Right renal cortex interstitium (tissue), 3 donors: ENCODE data around the gene CCDC183. TPM values are rescaled to one million over a fixed set of nuclear protein-coding genes. Genes with fewer than 3 reads are reported as not detected.
A peak's percentile ranks its signal among the peaks of the same experiment; 100 is the strongest.
"Not testable (repeated sequence)": the region's sequence is repeated elsewhere in the genome, so short reads cannot be mapped to it uniquely, and the experiment has no call there.

Source experiments
- DNase-seq, 3 donors: peaks; one replicate each; pipeline ENCODE4 v3.0.0-alpha.2; 2013; ENCODE audit warnings: low read depth in 3 of 3, low spot score in 2 of 3
- polyA plus RNA-seq, 3 donors: library from polyadenylated mRNA; unstranded; fragments of 120-200 nt; gene quantifications; one replicate each; pipeline ENCODE4 v1.2.1, GENCODE V29; 2013; ENCODE audit not compliant: insufficient read length in 3 of 3

The CCDC183 gene
- polyA plus RNA-seq, 3 donors, result 2.5 to 3.4 (median 2.9) TPM

GRCh38 chr9:136784249-136784996 is 11.7 kb upstream of the CCDC183 start:
- no peak for DNase-seq

GRCh38 chr9:136784997-136785361 is 11.2 kb upstream of the CCDC183 start:
- DNase-seq, result no peak

GRCh38 chr9:136785565-136786355 is 10.4 kb upstream of the CCDC183 start:
- DNase-seq, result not testable (repeated sequence)

DNA sequence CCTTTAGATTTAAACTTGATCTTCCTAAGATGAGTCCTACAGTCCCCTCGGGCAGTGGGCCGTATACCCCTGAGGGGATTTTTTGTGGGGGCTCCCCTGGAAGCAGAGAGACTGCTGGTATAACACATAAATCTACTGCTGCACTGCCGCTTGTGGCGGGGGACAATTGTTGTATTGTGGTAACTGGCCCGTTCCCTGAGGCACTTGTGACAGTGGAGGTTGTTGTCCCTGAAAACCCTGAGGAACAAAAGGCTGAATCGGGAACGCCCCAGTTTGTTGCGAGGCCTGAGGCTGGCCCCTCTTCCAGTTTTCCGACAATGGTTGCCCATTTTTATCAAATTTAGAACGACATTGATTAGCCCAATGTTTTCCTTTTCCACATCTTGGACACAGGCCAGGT is 9.7 kb upstream of the CCDC183 start:
- no peak for DNase-seq

- not testable (repeated sequence) for DNase-seq
Observed at GRCh38 chr9:136786983-136787382, 9.2 kb upstream of the CCDC183 start.

- no peak for DNase-seq
Observed at GRCh38 chr9:136787690-136788400, 8.3 kb upstream of the CCDC183 start.

DNA sequence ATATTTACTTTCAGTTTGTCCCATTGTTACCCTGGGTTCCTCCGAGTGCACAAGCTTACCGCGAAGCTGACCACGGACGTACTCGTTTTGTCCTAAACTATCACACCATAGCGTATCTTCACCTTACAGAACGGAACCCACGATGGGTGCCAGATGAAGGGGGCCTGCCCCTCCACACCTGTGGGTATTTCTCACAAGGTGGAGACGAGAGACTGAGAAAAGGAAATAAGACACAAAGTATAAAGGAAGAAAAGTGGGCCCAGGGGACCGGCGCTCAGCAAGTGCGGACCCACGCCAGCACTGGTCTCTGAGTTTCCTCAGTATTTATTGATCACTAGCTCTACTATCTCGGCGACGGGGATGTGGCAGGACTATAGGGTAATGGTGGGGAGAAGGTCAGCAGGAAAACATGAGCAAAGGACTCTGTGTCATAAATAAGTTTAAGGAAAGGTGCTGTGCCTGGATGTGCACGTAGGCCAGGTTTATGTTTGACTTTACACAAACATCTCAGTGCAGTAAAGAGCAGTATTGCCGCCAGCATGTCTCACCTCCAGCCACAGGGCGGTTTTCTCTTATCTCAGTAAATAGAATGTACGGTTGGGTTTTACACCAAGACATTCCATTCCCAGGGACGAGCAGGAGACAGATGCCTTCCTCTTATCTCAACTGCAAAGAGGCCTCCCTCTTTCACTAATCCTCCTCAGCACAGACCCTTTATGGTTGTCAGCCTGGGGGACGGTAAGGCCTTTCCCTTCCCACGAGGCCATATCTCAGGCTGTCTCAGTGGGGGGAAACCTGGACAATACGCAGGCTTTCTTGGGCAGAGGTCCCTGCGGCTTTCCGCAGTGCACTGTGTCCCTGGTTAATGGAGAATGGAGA is 7.3 kb upstream of the CCDC183 start:
- not testable (repeated sequence) for DNase-seq

DNA sequence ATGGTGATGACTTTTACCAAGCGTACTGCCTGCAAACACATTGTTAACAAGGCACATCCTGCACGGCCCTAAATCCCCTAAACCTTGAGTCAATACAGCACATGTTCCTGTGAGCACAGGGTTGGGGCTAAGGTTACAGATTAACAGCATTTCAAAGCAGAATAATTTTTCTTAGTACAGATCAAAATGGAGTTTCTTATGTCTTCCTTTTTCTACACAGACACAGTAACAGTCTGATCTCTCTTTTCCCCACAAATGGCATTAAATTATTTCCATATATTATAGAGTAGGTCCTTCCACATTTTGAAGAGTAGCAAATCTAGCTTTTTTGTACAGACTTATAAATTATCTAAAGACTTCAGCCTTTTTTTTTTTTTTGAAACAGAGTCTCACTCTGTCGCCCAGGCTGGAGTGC is 6.6 kb upstream of the CCDC183 start:
- no peak for DNase-seq

- peak; percentile 94 to 98 (median 97) for DNase-seq
Observed at GRCh38 chr9:136790640-136791515, 5.3 kb upstream of the CCDC183 start, which contains the start of gene TMEM141. TMEM141 (plus strand) TSS chr9:136791344; CDS start chr9:136791371, 27 bp downstream.

GRCh38 chr9:136791516-136792276 is 4.4 kb upstream of the CCDC183 start:
- no peak for DNase-seq

DNA sequence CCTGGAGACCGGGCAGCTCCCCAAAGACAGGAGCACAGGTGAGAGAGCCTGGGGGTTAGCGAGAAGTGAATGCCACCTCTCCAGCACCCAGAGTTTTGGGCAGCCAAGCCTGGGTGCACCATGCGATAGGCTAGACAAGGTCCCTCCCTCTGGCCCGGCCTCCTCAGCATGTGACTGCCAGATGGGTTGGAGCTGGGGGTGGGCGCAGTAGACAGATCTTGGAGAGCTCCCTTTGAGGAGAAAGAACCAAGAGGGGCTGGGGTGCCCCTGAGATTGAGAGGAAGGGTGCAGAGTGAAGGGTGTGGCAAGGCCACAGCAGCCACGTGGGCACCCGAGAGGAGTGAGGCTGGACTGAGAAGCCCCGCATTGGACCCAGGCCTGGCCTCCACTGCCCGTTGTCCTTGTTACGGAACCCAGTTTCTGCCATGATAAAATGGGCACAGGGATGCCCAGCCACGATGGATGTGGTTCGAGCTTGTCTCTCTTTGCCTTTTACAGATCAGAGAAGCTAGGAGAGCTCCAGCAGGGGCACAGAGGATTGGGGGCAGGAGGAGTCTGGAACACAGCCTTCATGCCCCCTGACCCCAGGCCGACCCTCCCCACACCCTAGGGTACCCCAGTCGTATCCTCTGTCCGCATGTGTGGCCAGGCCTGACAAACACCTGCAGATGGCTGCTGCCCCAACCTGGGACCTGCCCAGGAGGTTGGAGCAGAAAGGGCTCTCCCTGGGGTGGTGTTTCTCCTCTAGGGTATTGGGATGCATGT is 3.6 kb upstream of the CCDC183 start:
- DNase-seq, result no peak

DNA sequence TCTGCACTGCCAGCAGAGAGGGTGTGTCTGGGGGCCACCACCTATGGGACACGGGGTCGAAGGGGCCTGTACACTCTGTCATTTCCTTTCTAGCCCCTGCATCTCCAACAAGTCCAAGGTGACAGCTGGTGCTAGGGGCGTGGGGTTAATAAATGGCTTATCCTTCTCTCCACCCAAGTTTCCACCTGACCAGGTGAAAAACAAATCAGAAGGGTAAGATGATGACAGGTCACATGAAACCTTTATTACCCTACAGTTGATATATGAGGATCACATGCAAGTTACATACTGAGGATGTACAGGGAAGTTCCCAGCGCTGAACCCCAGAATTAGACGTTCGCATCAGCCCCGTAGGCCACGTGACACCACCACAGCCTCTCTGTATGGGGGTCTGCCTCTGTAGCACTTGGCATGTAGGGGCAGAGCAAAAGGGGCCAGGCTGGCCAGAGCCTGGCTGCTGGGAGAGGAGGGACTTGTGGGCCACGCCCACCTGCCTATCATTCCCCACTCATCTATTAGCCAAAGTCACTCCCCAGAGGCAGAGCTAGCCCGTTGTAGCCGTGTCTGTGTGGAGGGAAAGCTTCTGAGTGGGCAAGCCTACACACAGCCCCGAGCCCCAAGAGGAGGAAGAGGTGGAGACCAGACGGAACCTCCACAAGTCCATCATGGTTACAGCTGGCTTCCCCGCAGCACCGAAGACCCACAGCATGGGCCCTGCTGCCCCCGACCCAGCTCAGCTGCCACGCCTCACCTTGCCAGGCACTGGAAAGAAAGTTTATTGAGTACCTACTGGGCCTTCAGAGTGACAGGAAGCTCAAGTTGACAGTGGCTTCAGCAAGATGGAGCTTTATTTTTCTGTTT is 2.8 kb upstream of the CCDC183 start:
- no peak for DNase-seq

DNA sequence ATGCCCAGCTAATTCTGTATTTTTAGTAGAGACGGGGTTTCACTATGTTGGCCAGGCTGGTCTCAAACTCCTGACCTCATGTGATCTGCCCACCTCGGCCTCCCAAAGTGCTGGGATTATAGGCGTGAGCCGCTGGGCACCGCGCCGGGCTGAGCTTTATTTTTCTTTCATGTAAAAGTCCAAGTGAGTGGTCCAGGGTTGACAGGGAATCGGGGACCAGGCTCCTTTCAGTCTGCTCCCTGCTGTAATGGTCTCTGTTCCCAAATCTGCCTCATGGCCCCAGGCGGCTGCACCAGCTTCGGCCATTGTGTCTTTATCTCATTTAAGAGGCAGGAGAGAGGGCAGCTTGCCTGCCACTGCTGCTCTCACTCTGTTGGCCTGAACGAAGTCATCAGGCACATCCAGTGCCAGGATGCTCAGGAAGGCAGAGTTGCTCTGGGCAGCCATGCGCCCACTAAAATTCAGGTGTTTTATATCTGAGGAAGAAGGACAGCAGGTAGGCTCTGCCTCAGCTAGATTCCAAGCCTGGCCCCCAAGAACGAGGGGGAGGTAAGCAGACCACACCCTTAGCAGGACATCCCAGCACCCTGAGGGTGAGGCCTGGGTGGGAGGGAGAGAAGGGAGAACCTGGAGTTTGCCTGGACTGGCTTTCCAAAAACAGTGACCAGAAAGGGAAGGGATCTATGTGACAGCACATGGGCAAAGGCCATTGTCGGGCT is 1.7 kb upstream of the CCDC183 start:
- DNase-seq, result no peak

- DNase-seq, result no peak
Observed at GRCh38 chr9:136795000-136795348, 1.2 kb upstream of the CCDC183 start.

- DNase-seq, result not testable (repeated sequence)
Observed at GRCh38 chr9:136796775-136797347, 723 bp downstream of the CCDC183 start.

GRCh38 chr9:136798708-136799078 is 2.6 kb downstream of the CCDC183 start:
- DNase-seq, result no peak
